SKM-1 treated with dmso at 0.1 percent for 144 hours (cell line): ENCODE measurements around the gene FAM107A.

Experiments used
- DNase-seq: peaks from one replicate; lab custom pipeline; 2025; ENCODE audit not compliant: unreplicated experiment; lab: John Stamatoyannopoulos, UW

Gene FAM107A

GRCh38 chr3:58594117-58594516 lies 16.9 kb upstream of the FAM107A start:
- DNase-seq = no peak

- DNase-seq = no peak
Measured at GRCh38 chr3:58591517-58592510, 14.6 kb upstream of the FAM107A start.

GRCh38 chr3:58588030-58588614 lies 10.9 kb upstream of the FAM107A start:
- no peak for DNase-seq

GRCh38 chr3:58586776-58587192 lies 9.6 kb upstream of the FAM107A start:
- DNase-seq = no peak

- no peak for DNase-seq
Measured at GRCh38 chr3:58585994-58586393, 8.8 kb upstream of the FAM107A start.

- peak; percentile 44 for DNase-seq
Measured at GRCh38 chr3:58585005-58585786, 8.0 kb upstream of the FAM107A start.

GRCh38 chr3:58584690-58585004 lies 7.5 kb upstream of the FAM107A start:
- DNase-seq = no peak

GRCh38 chr3:58581328-58582091 lies 4.3 kb upstream of the FAM107A start:
- no peak for DNase-seq

GRCh38 chr3:58580826-58581327 lies 3.7 kb upstream of the FAM107A start:
- DNase-seq = no peak

- DNase-seq = no peak
Measured at GRCh38 chr3:58578873-58579272, 1.7 kb upstream of the FAM107A start.

- DNase-seq = no peak
Measured at GRCh38 chr3:58576716-58577115, 475 bp downstream of the FAM107A start.

GRCh38 chr3:58575971-58576652 lies 1.1 kb downstream of the FAM107A start:
- no peak for DNase-seq

- DNase-seq = no peak
Measured at GRCh38 chr3:58574682-58575081, 2.5 kb downstream of the FAM107A start.

GRCh38 chr3:58574106-58574505 lies 3.1 kb downstream of the FAM107A start:
- DNase-seq = no peak

GRCh38 chr3:58573640-58574039 lies 3.6 kb downstream of the FAM107A start:
- no peak for DNase-seq

GRCh38 chr3:58572634-58573230 lies 4.5 kb downstream of the FAM107A start:
- DNase-seq = no peak

GRCh38 chr3:58572013-58572633 lies 5.1 kb downstream of the FAM107A start:
- DNase-seq = no peak

- DNase-seq = no peak
Measured at GRCh38 chr3:58570851-58571250, 6.3 kb downstream of the FAM107A start.

- DNase-seq = no peak
Measured at GRCh38 chr3:58569287-58570001, 7.7 kb downstream of the FAM107A start.
